Immature natural killer cell (primary cell): ENCODE measurements around the gene TTC7B. TPM values are rescaled to one million over a fixed set of nuclear protein-coding genes. Genes with fewer than 3 reads are reported as not detected.

Experiments
- DNase-seq, 3 donors: peaks; one replicate each; pipeline ENCODE4 v3.0.0; 2022; ENCODE audit warnings: mixed read lengths in 1 of 3
- H3K27ac Mint-ChIP-seq, 6 donors: one replicate each; pipeline ENCODE4 v1.8.0; 2020; ENCODE audit warnings: mixed read lengths in 6 of 6, mild to moderate bottlenecking in 5 of 6, inconsistent platforms in 4 of 6, moderate library complexity in 3 of 6
- H3K27me3 Mint-ChIP-seq, 3 donors: one replicate each; pipeline ENCODE4 v1.8.0; 2020 to 2021; ENCODE audit warnings: low read depth in 3 of 3, mild to moderate bottlenecking in 3 of 3, mixed read lengths in 3 of 3, moderate library complexity in 3 of 3, inconsistent platforms in 1 of 3
- H3K36me3 Mint-ChIP-seq, 3 donors: one replicate each; pipeline ENCODE4 v1.8.0; 2020; ENCODE audit warnings: mixed read lengths in 3 of 3, inconsistent platforms in 2 of 3, mild to moderate bottlenecking in 2 of 3
- H3K4me1 Mint-ChIP-seq, 2 donors: one replicate each; pipeline ENCODE4 v1.8.0; 2020; ENCODE audit warnings: inconsistent platforms in 2 of 2, mild to moderate bottlenecking in 2 of 2, mixed read lengths in 2 of 2, moderate library complexity in 1 of 2
- H3K4me3 Mint-ChIP-seq, 5 donors: one replicate each; pipeline ENCODE4 v1.8.0; 2020; ENCODE audit warnings: mild to moderate bottlenecking in 5 of 5, mixed read lengths in 5 of 5, inconsistent platforms in 3 of 5, moderate library complexity in 3 of 5
- H3K9me3 Mint-ChIP-seq, 6 donors: one replicate each; pipeline ENCODE4 v1.8.0; 2020; ENCODE audit warnings: mild to moderate bottlenecking in 6 of 6, mixed read lengths in 6 of 6, inconsistent platforms in 4 of 6, moderate library complexity in 3 of 6
- polyA plus RNA-seq, 3 donors: library from polyadenylated mRNA; unstranded; fragments of 300-500 nt; fragmentation: Illumina TruSeq; gene quantifications; one replicate each; pipeline ENCODE4 v1.2.3, GENCODE V29; 2021

TTC7B gene
- polyA plus RNA-seq, 3 donors from 2014 or later, result 1.0 to 1.1 TPM; not detected in 1

DNA sequence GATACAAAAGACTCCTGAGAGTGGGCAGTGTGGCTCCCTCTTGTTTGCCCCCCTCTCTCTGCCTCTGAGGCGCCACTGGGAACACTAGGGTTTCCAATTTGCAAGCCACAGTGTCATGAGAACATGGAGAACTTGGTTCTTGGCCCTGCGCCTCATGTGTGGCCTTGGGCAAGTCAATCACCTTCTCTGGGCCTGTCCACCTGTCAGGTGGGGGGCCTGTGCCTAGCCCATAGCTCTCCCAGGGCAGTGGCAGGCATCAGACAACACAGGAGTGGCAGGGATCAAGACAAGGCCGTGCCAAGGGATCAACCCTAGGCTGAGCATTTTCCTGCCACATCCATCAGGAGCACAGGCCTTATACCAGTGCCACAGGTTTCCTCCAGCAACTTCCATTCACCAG lies 234.1 kb downstream of the TTC7B start:
- Mint-ChIP-seq H3K27me3 (peaks cover 0 to 2% (median 0%) of the 10 kb centered on the region in 3 donors), H3K27ac (no peak overlapping the region), H3K9me3 (no peaks in the 10 kb centered on the region), H3K4me3 (no peak overlapping the region), H3K36me3 (no peaks in the 10 kb centered on the region), H3K4me1 (no peaks in the 10 kb centered on the region)
- DNase-seq, result no peak

DNA sequence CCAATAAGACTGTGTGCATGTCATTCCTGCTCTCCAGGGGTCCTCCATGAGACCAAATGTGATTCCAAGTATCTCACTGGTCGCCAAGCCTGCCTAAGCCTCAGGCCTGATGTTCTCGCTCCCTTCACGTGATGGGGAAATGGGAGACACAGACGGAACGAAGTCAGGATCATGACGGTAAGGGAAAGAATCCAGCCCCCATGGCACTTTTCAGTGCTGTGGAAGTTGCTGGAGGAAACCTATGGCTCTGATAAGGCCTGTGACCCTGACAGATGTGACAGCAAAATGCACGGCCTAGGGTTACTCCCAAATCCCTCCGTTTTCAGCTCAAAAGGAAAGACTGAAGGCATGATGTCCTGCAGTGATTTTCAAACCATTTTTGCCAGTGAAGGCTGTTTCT lies 234.5 kb downstream of the TTC7B start:
- DNase-seq, result no peak
- Mint-ChIP-seq H3K27me3 (peaks cover 0 to 2% (median 0%) of the 10 kb centered on the region in 3 donors), H3K4me3 (no peak overlapping the region), H3K36me3 (no peaks in the 10 kb centered on the region), H3K9me3 (no peaks in the 10 kb centered on the region), H3K4me1 (no peaks in the 10 kb centered on the region), H3K27ac (no peak overlapping the region)

DNA sequence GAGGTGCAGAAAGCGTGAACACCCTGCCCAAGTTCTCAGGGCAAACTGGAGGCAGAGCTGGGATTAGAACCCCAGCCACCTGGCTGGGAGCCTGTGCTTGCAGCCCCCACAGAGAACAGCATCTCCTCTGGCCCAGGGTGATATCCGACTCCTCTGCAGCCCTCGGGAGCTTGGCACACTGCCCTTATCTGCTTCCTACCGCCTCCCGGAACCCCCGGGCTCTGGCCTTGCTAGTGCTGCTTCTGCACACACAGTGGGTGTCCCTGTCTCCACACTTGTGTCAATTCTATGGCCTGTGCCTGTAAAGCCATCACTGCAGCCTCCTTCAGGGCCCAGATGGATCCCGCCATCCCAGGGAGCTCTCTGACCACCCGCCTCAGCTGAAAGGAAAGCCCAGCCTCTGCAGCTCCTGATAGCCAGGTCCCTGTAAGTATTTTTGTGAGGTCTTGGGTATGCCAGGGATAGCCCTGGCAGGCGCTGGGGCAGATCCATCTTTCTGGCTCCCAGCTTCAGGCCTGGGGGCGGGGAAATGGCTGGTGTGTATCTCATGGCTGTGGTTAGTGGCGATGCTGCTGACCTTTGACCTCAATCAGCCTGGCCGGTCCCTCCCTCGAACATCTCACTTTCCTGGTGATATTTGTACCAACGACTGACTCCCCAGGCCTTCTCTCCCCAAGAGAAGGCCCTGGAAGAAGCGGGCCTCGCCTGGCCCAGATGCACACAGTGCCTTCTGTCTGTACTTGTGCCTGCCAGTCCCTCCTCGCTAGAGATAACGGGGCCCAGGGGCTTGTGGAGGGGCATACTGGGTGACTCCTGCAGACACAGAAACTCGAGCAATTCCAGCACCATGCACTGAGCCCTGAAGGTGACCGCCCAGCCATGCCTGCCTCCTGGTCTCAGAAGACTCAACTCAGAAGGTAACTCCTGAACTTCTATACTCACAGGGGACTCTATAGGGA lies 235.6 kb downstream of the TTC7B start:
- H3K36me3 Mint-ChIP-seq, result no peaks in the 10 kb centered on the region
- no peaks in the 10 kb centered on the region for H3K4me1 Mint-ChIP-seq
- H3K9me3 Mint-ChIP-seq, result no peaks in the 10 kb centered on the region
- peaks cover 0 to 2% (median 0%) of the 10 kb centered on the region in 3 donors for H3K27me3 Mint-ChIP-seq
- no peak overlapping the region for H3K27ac Mint-ChIP-seq
- H3K4me3 Mint-ChIP-seq, result no peak overlapping the region
- no peak for DNase-seq

DNA sequence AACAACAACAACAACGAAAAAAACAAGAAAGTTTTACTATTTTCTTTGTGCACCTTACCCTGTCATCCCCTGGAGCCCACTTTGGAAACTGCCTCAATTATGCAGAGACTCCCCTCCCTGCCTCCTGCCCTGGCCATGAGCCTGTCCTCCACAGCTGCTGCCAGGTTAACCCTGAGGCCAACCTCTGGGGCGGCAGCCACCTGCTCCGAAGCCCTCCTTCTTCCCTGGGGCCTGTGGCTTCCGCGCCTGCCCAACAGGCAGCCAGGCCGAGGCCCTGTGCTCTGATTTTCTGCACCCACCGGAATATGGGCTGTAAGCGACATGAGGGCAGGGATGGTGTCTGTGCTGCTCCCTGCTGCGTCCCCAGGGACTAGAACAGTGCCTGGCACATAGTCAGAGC lies 236.4 kb downstream of the TTC7B start:
- no peak overlapping the region for H3K27ac Mint-ChIP-seq
- no peak overlapping the region for H3K4me3 Mint-ChIP-seq
- no peaks in the 10 kb centered on the region for H3K4me1 Mint-ChIP-seq
- no peaks in the 10 kb centered on the region for H3K9me3 Mint-ChIP-seq
- no peaks in the 10 kb centered on the region for H3K36me3 Mint-ChIP-seq
- DNase-seq, result no peak
- peaks cover 0 to 3% (median 0%) of the 10 kb centered on the region in 3 donors for H3K27me3 Mint-ChIP-seq

DNA sequence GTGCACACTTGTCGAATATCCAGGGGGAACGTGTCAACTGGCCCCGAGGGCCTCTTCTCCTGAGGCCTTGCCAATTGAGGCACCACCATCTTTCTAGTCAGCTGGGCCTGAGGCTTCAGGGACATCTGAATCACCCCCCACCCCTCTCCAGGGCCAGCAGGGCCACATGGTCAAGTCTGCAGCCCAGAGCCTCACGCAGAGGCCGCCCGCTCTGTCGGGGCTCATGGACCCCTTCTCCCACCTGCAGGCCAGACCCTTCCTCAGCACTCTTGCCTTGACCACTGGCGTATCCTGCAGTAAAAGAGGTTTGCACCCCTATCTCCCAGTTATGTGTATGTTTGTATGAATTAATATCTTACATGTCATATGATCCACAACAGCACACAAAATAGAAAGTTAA lies 237.1 kb downstream of the TTC7B start:
- no peak overlapping the region for H3K27ac Mint-ChIP-seq
- no peaks in the 10 kb centered on the region for H3K9me3 Mint-ChIP-seq
- H3K4me1 Mint-ChIP-seq, result no peaks in the 10 kb centered on the region
- DNase-seq, result no peak
- H3K27me3 Mint-ChIP-seq, result peaks cover 0 to 3% (median 0%) of the 10 kb centered on the region in 3 donors
- no peaks in the 10 kb centered on the region for H3K36me3 Mint-ChIP-seq
- no peak overlapping the region for H3K4me3 Mint-ChIP-seq

DNA sequence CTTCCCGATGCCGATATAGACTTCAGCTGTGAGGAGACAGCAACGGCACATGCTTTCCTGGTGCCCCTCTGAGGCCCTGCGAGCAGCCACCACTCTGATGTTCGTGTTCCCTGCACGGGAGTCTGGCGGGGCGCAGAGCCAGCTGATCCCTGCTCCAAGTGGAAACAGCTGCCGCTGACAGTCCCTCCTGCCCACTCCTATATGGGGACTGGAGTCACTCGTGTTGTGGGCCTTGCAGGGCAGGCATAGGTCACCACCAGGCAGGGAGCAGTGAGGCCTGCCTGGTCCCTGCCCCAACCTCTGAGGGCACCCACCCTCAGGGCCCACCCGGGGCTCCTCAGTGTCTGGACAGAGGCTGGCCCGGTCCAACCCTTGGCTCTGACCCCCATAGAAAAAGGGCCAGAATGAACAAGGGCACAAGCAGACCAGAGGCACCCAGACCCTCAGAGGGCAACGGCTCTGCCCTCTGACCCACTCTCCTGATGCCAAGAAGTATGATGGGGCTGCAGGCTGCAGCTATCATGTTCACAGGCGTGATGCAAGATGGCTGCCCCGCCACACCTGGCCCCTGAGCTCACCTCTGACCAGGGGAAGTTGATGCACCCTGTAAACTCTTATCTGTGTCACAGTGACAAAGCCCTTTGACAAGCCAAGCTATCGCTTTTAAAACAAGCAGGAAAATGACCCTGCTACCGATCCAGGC lies 237.8 kb downstream of the TTC7B start:
- Mint-ChIP-seq H3K4me3 (no peak overlapping the region), H3K36me3 (no peaks in the 10 kb centered on the region), H3K27me3 (peaks cover 0 to 7% (median 0%) of the 10 kb centered on the region in 3 donors), H3K27ac (no peak overlapping the region), H3K4me1 (no peaks in the 10 kb centered on the region), H3K9me3 (no peaks in the 10 kb centered on the region)
- DNase-seq, result no peak

DNA sequence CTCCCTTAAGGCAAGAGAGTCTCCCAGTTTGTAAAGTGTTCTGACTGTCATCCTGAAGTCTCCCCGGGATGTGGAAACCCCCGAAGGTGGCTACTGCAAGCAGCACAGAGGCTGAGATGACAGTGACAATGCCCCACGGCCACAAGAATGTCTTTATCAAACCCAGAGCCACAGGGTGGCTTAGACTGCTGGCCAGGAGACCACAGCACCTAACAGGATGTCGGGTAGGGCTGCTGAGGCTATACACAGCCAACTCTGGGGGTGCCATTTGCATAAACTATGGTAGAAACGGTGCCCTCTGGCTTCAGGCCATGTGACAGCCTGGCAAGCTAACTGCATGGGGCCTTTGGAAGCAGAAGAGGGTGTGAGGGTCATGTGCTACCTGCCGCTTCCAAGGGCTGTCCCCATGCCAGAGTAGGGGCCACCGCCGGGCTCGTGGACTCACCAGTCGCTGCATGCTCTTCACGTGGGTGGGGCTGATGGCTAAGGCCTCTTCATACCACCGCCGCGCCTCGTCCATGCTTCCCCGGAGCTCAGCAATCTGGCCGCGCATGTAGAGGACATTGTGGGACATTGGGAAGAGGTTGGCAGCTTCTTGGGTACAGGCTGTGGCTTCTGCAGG lies 238.5 kb downstream of the TTC7B start:
- Mint-ChIP-seq H3K9me3 (no peaks in the 10 kb centered on the region), H3K27ac (no peak overlapping the region), H3K4me1 (no peaks in the 10 kb centered on the region), H3K4me3 (no peak overlapping the region), H3K27me3 (peaks cover 0 to 7% (median 0%) of the 10 kb centered on the region in 3 donors), H3K36me3 (no peaks in the 10 kb centered on the region)
- DNase-seq, result peak in 1 of 3 donors; percentile 1

DNA sequence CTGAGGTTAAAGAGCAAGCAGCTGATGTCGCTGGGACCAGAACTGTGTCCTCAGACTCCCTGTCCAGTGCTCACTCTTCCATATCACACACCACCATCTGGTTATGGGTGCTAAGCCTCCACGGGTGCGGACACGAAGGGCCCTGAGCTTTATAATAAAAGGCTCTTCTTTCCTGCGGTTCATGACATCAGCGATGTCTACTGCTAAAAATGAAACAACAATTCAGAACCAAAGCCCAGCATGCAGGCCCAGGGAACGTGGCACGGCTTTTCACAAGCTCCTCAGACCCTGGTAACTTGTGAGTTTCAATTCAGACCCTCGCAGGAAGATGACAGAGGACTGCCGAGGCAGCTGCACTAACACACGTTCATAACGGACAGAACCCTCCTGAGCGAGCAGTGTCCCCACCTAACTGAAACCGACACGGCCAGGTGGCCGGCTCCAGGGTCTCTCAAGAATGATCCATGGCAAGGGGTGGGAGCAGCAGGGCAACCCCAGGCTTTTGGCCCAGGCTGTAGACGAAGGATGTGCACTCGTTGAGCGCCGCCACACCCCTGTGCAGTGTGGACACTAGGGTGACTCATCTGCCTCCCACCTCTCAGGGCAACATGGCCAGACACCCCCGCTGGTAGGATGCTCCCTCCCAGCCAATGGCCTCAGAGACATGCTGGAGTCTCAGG lies 239.1 kb downstream of the TTC7B start:
- no peaks in the 10 kb centered on the region for H3K9me3 Mint-ChIP-seq
- no peak overlapping the region for H3K27ac Mint-ChIP-seq
- no peaks in the 10 kb centered on the region for H3K36me3 Mint-ChIP-seq
- no peaks in the 10 kb centered on the region for H3K4me1 Mint-ChIP-seq
- no peak overlapping the region for H3K4me3 Mint-ChIP-seq
- no peak for DNase-seq
- peaks cover 0 to 7% (median 0%) of the 10 kb centered on the region in 3 donors for H3K27me3 Mint-ChIP-seq

DNA sequence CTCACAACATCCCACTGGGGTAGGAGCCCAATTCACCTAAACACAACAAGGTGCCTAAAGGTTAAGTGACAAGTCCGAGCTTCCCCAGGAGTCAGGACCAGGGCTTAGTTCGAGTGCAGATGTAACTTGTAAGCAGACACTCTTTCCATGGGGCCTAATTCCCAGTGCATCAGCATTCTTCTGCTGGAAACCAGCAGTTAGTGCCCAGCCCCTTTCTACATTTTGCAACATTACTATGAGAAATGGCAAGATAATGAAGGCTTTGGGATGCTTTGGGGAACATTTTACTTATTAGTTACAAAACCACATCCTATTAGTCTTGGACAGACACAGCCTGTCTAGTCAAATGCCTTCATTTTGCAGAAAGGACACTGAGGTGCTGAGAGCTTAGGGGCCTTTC lies 239.6 kb downstream of the TTC7B start:
- H3K27me3 Mint-ChIP-seq, result peaks cover 0 to 7% (median 0%) of the 10 kb centered on the region in 3 donors
- H3K4me1 Mint-ChIP-seq, result no peaks in the 10 kb centered on the region
- H3K9me3 Mint-ChIP-seq, result no peaks in the 10 kb centered on the region
- no peak overlapping the region for H3K27ac Mint-ChIP-seq
- DNase-seq, result no peak
- no peaks in the 10 kb centered on the region for H3K36me3 Mint-ChIP-seq
- H3K4me3 Mint-ChIP-seq, result no peak overlapping the region

DNA sequence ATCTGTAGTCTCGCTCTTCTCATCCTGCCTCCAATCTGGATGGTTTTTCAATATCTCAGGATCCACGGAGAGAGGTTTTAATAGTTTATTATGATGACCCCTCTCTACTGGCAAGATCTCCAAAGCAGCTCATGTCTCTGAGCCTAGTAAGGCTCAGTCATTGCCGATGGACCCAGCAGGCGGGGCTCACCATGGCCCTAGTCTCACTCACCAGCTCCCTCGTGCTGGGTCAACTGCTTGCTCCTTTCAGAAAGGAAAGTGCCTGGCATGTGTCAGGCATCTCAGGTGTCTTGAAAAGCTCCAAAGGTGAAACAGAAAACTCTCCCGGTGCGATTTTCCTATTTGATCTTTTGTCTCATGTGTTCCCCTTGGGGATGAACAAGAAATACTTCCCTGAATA lies 240.4 kb downstream of the TTC7B start:
- Mint-ChIP-seq H3K27me3 (peaks cover 0 to 9% (median 0%) of the 10 kb centered on the region in 3 donors), H3K36me3 (no peaks in the 10 kb centered on the region), H3K9me3 (no peaks in the 10 kb centered on the region), H3K27ac (no peak overlapping the region), H3K4me1 (no peaks in the 10 kb centered on the region), H3K4me3 (no peak overlapping the region)
- DNase-seq, result no peak

DNA sequence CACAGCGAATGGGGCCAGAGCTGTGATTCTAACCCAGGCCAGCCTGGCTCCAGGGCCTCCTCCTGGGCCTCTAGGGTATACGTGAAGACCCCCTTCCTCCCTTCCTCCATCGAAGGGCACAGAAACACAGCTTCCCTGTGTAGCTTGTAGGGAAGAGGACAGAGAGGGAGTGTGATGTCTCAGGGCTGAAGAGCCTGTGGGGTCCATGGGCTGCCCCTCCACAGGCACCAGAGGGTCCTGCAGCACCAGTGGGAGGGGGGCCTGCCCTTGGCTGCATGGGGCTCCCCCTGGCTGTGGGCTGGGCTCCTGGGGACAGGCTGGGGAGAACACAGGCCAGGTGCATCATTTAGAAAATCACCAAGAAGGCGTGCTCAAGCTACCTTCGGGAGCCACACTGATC lies 240.9 kb downstream of the TTC7B start:
- Mint-ChIP-seq H3K4me1 (no peaks in the 10 kb centered on the region), H3K27ac (no peak overlapping the region), H3K9me3 (no peaks in the 10 kb centered on the region), H3K27me3 (peaks cover 0 to 8% (median 0%) of the 10 kb centered on the region in 3 donors), H3K4me3 (no peak overlapping the region), H3K36me3 (no peaks in the 10 kb centered on the region)
- DNase-seq, result no peak

DNA sequence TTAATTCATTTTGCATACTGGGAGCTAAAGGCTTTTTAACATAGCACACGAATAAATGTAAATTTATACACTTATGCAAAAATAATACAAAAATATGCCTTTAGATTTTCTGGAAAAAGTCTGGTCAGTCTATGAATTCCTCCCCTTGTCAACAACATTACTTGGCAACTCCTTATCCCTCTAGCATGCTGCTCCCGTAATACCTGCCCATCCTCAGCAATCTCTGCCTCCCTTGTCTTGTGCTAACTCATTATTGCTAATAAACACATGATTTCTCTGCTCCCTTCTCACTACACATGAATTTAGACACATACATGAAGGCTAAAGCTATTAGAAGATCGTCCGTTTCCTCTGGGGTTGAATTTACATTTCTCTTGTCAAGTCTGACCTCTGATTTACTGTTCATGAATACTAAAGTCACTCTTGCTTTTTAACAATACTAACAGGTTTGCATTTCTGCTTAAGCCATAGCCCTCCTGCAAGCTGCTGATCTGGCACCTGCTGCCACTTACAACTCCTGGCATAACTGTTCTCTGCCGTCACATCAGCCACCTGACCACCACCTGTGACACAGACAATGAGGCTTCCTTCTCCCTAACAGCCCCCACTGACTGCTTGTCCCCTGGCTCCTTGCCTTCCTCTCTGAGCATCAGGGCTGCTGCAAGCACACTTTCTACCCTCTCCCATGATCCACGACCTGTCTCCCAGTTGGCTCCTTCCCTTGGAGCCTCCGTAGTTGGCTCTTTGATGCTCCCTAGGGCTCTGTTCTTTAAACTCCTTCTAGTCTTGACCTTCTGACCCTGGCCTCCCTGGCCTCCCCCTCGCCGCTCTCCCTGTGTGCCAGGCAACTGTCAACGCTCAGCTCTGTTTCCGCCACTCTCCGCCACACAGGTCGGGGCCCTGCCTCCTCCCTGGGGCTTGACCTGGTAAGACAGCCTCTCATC lies 241.8 kb downstream of the TTC7B start:
- Mint-ChIP-seq H3K9me3 (no peaks in the 10 kb centered on the region), H3K4me3 (no peak overlapping the region), H3K27ac (no peak overlapping the region), H3K27me3 (peaks cover 0 to 7% (median 0%) of the 10 kb centered on the region in 3 donors), H3K36me3 (no peaks in the 10 kb centered on the region), H3K4me1 (no peaks in the 10 kb centered on the region)
- DNase-seq, result no peak
